ENCODE data around the gene KIF5C.

Gene KIF5C

GRCh38 chr2:149033716-149034115, 158.7 kb downstream of the KIF5C start:
- DNase-seq, result no peak

GRCh38 chr2:149034406-149034805, 159.4 kb downstream of the KIF5C start:
- Histone ChIP-seq H3K27me3 (ENCODE audit: insufficient read depth, low read length, poor library complexity) (peaks cover 13% of the 10 kb centered on the region), H3K4me2 (ENCODE audit: insufficient read depth, low read length) (no peak overlapping the region), H3K79me2 (ENCODE audit: insufficient read depth, low read length) (no peaks in the 10 kb centered on the region), H4K20me1 (ENCODE audit: insufficient read depth, low read length) (no peaks in the 10 kb centered on the region), H3K4me1 (ENCODE audit: insufficient read depth, low read length) (no peaks in the 10 kb centered on the region), H3K36me3 (ENCODE audit: insufficient read depth, low read length) (no peaks in the 10 kb centered on the region), H3K9ac (ENCODE audit: low read depth, low read length) (no peak overlapping the region), H3K4me3 (ENCODE audit: low read depth in 1 of 2, low read length in 2 of 2) (no peak overlapping the region), H3K9me3 (ENCODE audit: insufficient read depth, low read length, severe bottlenecking) (no peaks in the 10 kb centered on the region), H3K27ac (ENCODE audit: low read length) (no peak overlapping the region), H2AFZ (ENCODE audit: low read depth, low read length) (no peak overlapping the region)
- DNase-seq, result no peak
- ATAC-seq (ENCODE audit: insufficient read depth, low read depth), result no peak
- TF ChIP-seq, protein P1, sequence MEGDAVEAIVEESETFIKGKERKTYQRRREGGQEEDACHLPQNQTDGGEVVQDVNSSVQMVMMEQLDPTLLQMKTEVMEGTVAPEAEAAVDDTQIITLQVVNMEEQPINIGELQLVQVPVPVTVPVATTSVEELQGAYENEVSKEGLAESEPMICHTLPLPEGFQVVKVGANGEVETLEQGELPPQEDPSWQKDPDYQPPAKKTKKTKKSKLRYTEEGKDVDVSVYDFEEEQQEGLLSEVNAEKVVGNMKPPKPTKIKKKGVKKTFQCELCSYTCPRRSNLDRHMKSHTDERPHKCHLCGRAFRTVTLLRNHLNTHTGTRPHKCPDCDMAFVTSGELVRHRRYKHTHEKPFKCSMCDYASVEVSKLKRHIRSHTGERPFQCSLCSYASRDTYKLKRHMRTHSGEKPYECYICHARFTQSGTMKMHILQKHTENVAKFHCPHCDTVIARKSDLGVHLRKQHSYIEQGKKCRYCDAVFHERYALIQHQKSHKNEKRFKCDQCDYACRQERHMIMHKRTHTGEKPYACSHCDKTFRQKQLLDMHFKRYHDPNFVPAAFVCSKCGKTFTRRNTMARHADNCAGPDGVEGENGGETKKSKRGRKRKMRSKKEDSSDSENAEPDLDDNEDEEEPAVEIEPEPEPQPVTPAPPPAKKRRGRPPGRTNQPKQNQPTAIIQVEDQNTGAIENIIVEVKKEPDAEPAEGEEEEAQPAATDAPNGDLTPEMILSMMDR (IDR thresholded peaks at IDR 0.05; ENCODE audit: borderline replicate concordance, extremely low read depth, low read length, poor library complexity, severe bottlenecking), result no peak
- no peak for TF ChIP-seq EZH2 (IDR thresholded peaks at IDR 0.05; ENCODE audit: borderline replicate concordance, low read depth, low read length, severe bottlenecking)

More at GRCh38 chr2:149033716-149034115, 158.7 kb downstream of the KIF5C start:
- H2AFZ ChIP-seq (ENCODE audit: low read depth, low read length), result no peak overlapping the region
- H3K4me3 ChIP-seq (ENCODE audit: low read depth in 1 of 2, low read length in 2 of 2), result no peak overlapping the region
- no peaks in the 10 kb centered on the region for H3K9me3 ChIP-seq (ENCODE audit: insufficient read depth, low read length, severe bottlenecking)
- no peaks in the 10 kb centered on the region for H3K36me3 ChIP-seq (ENCODE audit: insufficient read depth, low read length)
- TF ChIP-seq, protein P1 (IDR thresholded peaks at IDR 0.05; ENCODE audit: borderline replicate concordance, extremely low read depth, low read length, poor library complexity, severe bottlenecking), result no peak
- TF ChIP-seq EZH2 (IDR thresholded peaks at IDR 0.05; ENCODE audit: borderline replicate concordance, low read depth, low read length, severe bottlenecking), result no peak
- no peak overlapping the region for H3K27ac ChIP-seq (ENCODE audit: low read length)
- no peaks in the 10 kb centered on the region for H3K79me2 ChIP-seq (ENCODE audit: insufficient read depth, low read length)
- H3K4me2 ChIP-seq (ENCODE audit: insufficient read depth, low read length), result no peak overlapping the region
- H4K20me1 ChIP-seq (ENCODE audit: insufficient read depth, low read length), result no peaks in the 10 kb centered on the region
- ATAC-seq (ENCODE audit: insufficient read depth, low read depth), result no peak
- H3K27me3 ChIP-seq (ENCODE audit: insufficient read depth, low read length, poor library complexity), result peaks cover 13% of the 10 kb centered on the region
- H3K9ac ChIP-seq (ENCODE audit: low read depth, low read length), result no peak overlapping the region
- H3K4me1 ChIP-seq (ENCODE audit: insufficient read depth, low read length), result no peaks in the 10 kb centered on the region

- DNase-seq (no peak), ATAC-seq (ENCODE audit: insufficient read depth, low read depth) (no peak)
- no peak overlapping the region for H2AFZ ChIP-seq (ENCODE audit: low read depth, low read length)
- H3K4me3 ChIP-seq (ENCODE audit: low read depth in 1 of 2, low read length in 2 of 2), result no peak overlapping the region
- no peaks in the 10 kb centered on the region for H4K20me1 ChIP-seq (ENCODE audit: insufficient read depth, low read length)
- no peak for TF ChIP-seq EZH2 (IDR thresholded peaks at IDR 0.05; ENCODE audit: borderline replicate concordance, low read depth, low read length, severe bottlenecking)
- TF ChIP-seq, protein P1 (IDR thresholded peaks at IDR 0.05; ENCODE audit: borderline replicate concordance, extremely low read depth, low read length, poor library complexity, severe bottlenecking), result no peak
- H3K79me2 ChIP-seq (ENCODE audit: insufficient read depth, low read length), result no peaks in the 10 kb centered on the region
- no peaks in the 10 kb centered on the region for H3K36me3 ChIP-seq (ENCODE audit: insufficient read depth, low read length)
- no peak overlapping the region for H3K27ac ChIP-seq (ENCODE audit: low read length)
- peaks cover 13% of the 10 kb centered on the region for H3K27me3 ChIP-seq (ENCODE audit: insufficient read depth, low read length, poor library complexity)
- H3K4me1 ChIP-seq (ENCODE audit: insufficient read depth, low read length), result no peaks in the 10 kb centered on the region
- no peak overlapping the region for H3K9ac ChIP-seq (ENCODE audit: low read depth, low read length)
- H3K4me2 ChIP-seq (ENCODE audit: insufficient read depth, low read length), result no peak overlapping the region
- H3K9me3 ChIP-seq (ENCODE audit: insufficient read depth, low read length, severe bottlenecking), result no peaks in the 10 kb centered on the region
Measured at GRCh38 chr2:149036507-149037293, 161.7 kb downstream of the KIF5C start.
